Endothelial cell of umbilical vein (primary cell): ENCODE measurements around the gene FOXD4L3.
"Not testable (repeated sequence)": the region's sequence is repeated elsewhere in the genome, so short reads cannot be mapped to it uniquely, and the experiment has no call there.

Source experiments
- CTCF ChIP-seq, 2 donors: IDR thresholded peaks; 1 replicate in 1 of 2; 2 replicates in 1 of 2; pipeline ENCODE4 v1.5.1; 2011; ENCODE audit warnings: low read length in 2 of 2, mild to moderate bottlenecking in 2 of 2, moderate library complexity in 2 of 2, control low read depth in 1 of 2, inconsistent platforms in 1 of 2, low read depth in 1 of 2; ENCODE audit not compliant: insufficient read depth in 1 of 2; ENCODE audit errors: extremely low read depth in 1 of 2
- EZH2 ChIP-seq: IDR thresholded peaks from 2 replicates; pipeline ENCODE4 v1.6.1; 2012; ENCODE audit warnings: borderline replicate concordance, low read depth, mild to moderate bottlenecking, moderate library complexity, low read length, inconsistent platforms; ENCODE audit not compliant: severe bottlenecking
- FOS ChIP-seq: IDR thresholded peaks from 2 replicates; pipeline ENCODE4 v1.6.1; 2011; ENCODE audit warnings: mild to moderate bottlenecking, low read length, moderate library complexity, borderline replicate concordance; ENCODE audit not compliant: insufficient read depth
- GATA2 ChIP-seq: IDR thresholded peaks from 2 replicates; pipeline ENCODE4 v1.7.0; 2011; ENCODE audit warnings: low read depth, mild to moderate bottlenecking, moderate library complexity, mixed read lengths, low read length; ENCODE audit not compliant: insufficient read length, insufficient read depth
- JUN ChIP-seq: IDR thresholded peaks from 2 replicates; pipeline ENCODE4 v1.6.1; 2011; ENCODE audit warnings: borderline replicate concordance, low read depth; ENCODE audit not compliant: insufficient read length, insufficient read depth
- MYC ChIP-seq: IDR thresholded peaks from one replicate; pipeline ENCODE4 v1.6.1; 2011; ENCODE audit warnings: mild to moderate bottlenecking, low read depth, low read length
- POLR2A ChIP-seq: IDR thresholded peaks from 2 replicates; pipeline ENCODE4 v1.6.1; 2012; ENCODE audit warnings: low read depth, mild to moderate bottlenecking, control low read depth, low read length
- POLR2AphosphoS5 ChIP-seq: IDR thresholded peaks from 2 replicates; pipeline ENCODE4 v1.6.1; 2012; ENCODE audit warnings: low read depth, mild to moderate bottlenecking, control low read depth, low read length, moderate library complexity; ENCODE audit not compliant: insufficient read depth

- TF ChIP-seq CTCF (IDR thresholded peaks at IDR 0.05; ENCODE audit: extremely low read depth in 1 of 2, insufficient read depth in 1 of 2, low read depth in 1 of 2, low read length in 2 of 2); JUN; POLR2AphosphoS5; POLR2A; MYC; FOS; EZH2; GATA2: not testable (repeated sequence)
These were observed 34.1 kb downstream of the FOXD4L3 start for GRCh38 chr9:68336639-68337339.
